GM12872 (cell line): ENCODE data around the gene TMEM150B.

Experiments used
- TF ChIP-seq, protein P1 (sequence below): IDR thresholded peaks from 3 replicates; pipeline ENCODE4 v1.5.1; 2011; ENCODE audit warnings: low read depth, mild to moderate bottlenecking, low read length, moderate library complexity; ENCODE audit not compliant: insufficient read depth

Gene TMEM150B

DNA sequence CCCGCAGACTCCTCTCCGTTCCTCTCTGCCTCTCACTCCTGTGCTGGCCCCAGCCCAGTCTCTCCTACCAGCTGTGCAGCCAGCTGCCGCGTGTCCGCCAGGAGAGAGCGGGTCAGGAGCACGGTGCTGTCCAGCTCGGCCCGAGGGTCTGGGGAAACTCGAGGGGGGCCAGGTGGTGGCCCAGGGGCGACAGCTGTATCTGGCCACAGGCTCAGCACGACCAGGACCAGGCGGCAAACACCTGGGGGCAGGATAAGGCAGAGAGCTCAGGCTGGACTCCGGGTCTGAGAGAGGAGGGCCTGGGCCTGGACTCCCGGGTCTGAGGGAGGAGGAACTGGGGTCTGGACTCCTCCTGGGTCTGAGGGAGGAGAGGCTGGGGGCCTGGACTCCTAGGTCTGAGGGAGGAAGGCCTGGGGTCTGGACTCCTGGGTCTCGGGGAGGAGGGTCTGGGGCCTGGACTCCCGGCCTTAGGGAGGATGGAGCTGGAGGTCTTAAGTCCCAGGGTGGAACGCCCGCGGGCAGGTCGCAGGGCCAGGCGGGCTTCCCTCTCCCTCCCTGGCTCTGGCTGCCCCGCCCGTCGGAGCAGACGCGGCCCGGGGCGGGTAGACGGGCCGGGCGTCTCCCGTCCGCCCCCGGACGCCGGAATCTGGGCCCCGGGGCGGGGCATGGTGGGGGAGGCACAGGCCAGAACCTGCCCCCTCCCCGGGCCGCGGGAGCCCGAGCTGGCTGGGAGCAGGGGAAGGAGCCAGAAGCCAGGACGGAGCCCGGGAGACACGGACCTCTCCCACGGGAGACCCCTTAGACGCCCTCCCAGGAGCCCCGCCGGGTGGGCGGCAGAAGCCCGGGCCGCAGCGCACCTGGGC, 43.8 kb upstream of the TMEM150B start:
- TF ChIP-seq, protein P1, sequence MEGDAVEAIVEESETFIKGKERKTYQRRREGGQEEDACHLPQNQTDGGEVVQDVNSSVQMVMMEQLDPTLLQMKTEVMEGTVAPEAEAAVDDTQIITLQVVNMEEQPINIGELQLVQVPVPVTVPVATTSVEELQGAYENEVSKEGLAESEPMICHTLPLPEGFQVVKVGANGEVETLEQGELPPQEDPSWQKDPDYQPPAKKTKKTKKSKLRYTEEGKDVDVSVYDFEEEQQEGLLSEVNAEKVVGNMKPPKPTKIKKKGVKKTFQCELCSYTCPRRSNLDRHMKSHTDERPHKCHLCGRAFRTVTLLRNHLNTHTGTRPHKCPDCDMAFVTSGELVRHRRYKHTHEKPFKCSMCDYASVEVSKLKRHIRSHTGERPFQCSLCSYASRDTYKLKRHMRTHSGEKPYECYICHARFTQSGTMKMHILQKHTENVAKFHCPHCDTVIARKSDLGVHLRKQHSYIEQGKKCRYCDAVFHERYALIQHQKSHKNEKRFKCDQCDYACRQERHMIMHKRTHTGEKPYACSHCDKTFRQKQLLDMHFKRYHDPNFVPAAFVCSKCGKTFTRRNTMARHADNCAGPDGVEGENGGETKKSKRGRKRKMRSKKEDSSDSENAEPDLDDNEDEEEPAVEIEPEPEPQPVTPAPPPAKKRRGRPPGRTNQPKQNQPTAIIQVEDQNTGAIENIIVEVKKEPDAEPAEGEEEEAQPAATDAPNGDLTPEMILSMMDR, result no peak

GRCh38 chr19:55368106-55368505, 43.0 kb upstream of the TMEM150B start:
- TF ChIP-seq, protein P1, result no peak

- TF ChIP-seq, protein P1, result no peak
These were observed 41.6 kb upstream of the TMEM150B start for GRCh38 chr19:55366790-55367189.

- TF ChIP-seq, protein P1, result no peak
These were observed 40.8 kb upstream of the TMEM150B start for GRCh38 chr19:55365964-55366363.

GRCh38 chr19:55365245-55365644, 40.1 kb upstream of the TMEM150B start:
- TF ChIP-seq, protein P1, result no peak

DNA sequence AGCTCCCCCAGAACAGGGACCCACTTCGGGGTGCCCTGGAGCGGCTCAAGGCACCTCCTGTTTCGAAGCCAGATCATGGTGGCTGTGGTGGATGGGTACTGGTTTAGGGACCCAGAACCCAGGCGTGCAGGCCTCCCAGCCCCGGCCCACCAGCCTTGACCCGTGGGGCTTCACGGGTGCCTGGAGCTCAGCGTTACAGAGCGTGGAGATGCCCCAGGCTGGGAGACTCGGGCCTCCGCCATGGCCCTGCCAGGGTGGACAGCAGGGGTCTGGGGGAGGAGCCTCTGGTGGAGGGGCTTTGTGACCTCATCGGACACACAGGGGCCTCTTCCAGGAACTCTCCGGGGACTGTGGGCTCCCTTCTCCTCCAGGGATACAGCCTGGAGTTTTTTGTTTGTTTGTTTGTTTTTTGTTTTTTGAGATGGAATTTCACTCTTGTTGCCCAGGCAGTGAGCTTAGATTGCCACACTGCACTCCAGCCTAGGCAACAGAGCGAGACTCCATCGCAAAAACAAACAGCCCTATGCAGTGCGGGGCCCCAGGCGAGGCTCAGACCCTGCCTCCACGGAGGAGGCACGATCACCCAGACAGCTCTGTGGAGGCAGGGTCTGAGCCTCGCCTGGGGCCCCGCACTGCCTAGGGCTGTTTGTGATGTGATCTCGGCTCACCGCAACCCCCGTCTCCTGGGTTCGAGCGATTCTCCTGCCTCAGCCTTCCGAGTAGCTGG, 38.0 kb upstream of the TMEM150B start, which contains the start of gene GARIN5B:
Gene GARIN5B, minus strand, starts transcription at position 271 of the 727 bp plus-strand sequence. Its CDS starts 194 bp downstream, at position 77.
- TF ChIP-seq, protein P1, result no peak
